Measurements from ENCODE around the gene PUS1.
"Not testable (repeated sequence)": the region's sequence is repeated elsewhere in the genome, so short reads cannot be mapped to it uniquely, and the experiment has no call there.

The PUS1 gene

GRCh38 chr12:131981388-131981787 lies 52.3 kb downstream of the PUS1 start:
- TF ChIP-seq CTCF (IDR thresholded peaks at IDR 0.05; ENCODE audit: low read depth, low read length): no peak
- no peak overlapping the region for H3K4me3 ChIP-seq (ENCODE audit: low read depth, low read length)

DNA sequence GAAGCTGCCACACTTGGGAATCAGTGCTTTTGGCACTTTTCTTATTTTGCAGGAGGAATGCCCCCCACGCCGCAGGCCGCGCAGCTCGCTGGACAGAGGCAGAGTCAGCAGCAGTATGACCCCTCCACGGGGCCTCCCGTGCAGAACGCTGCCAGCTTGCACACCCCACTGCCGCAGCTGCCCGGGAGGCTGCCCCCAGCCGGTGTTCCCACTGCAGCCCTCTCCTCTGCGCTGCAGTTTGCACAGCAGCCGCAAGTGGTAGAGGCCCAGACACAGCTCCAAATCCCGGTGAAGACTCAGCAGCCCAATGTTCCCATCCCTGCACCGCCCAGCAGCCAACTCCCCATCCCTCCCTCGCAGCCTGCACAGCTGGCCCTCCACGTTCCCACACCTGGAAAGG lies 53.0 kb downstream of the PUS1 start:
- no peak overlapping the region for H3K4me3 ChIP-seq (ENCODE audit: low read depth, low read length)
- TF ChIP-seq CTCF (IDR thresholded peaks at IDR 0.05; ENCODE audit: low read depth, low read length): no peak

- H3K4me3 ChIP-seq (ENCODE audit: low read depth, low read length): no peak overlapping the region
- TF ChIP-seq CTCF (IDR thresholded peaks at IDR 0.05; ENCODE audit: low read depth, low read length): no peak
Measured at GRCh38 chr12:131983026-131983425, 54.0 kb downstream of the PUS1 start.

GRCh38 chr12:131983554-131983953 lies 54.5 kb downstream of the PUS1 start:
- no peak for TF ChIP-seq CTCF (IDR thresholded peaks at IDR 0.05; ENCODE audit: low read depth, low read length)
- H3K4me3 ChIP-seq (ENCODE audit: low read depth, low read length): no peak overlapping the region

GRCh38 chr12:131984334-131984733 lies 55.3 kb downstream of the PUS1 start:
- no peak overlapping the region for H3K4me3 ChIP-seq (ENCODE audit: low read depth, low read length)
- no peak for TF ChIP-seq CTCF (IDR thresholded peaks at IDR 0.05; ENCODE audit: low read depth, low read length)

DNA sequence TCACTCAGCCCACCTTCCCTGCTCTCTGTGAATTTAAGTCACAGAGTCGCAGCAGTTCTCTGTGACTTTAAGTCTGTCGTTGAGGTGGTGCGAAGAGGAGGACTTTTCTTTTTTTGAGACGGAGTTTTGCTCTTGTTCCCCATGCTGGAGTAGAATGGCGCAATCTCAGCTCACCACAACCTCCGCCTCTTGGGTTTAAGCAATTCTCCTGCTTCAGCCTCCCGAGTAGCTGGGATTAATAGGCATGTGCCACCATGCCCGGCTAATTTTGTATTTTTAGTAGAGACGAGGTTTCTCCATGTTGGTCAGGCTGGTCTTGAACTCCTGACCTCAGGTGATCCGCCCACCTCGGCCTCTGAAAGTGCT lies 56.4 kb downstream of the PUS1 start:
- not testable (repeated sequence) for H3K4me3 ChIP-seq (ENCODE audit: low read depth, low read length)

DNA sequence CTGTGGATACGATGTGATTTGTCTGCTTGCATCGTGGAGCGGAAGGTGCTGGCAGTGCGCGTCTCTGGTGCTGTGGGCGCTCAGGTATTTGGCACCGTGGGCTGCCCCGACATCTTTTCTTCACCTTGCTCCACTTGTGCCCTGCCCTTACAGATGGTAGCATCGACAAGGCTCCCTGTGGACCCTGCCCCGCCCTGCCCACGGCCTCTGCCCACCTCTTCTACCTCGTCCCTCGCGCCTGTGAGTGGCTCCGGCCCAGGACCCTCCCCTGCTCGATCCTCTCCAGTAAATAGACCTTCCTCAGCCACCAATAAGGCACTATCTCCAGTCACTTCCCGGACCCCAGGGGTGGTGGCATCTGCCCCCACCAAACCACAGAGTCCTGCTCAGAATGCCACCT lies 57.3 kb downstream of the PUS1 start:
- no peak for TF ChIP-seq CTCF (IDR thresholded peaks at IDR 0.05; ENCODE audit: low read depth, low read length)

GRCh38 chr12:131986910-131987309 lies 57.8 kb downstream of the PUS1 start:
- no peak for TF ChIP-seq CTCF (IDR thresholded peaks at IDR 0.05; ENCODE audit: low read depth, low read length)
- no peak overlapping the region for H3K4me3 ChIP-seq (ENCODE audit: low read depth, low read length)

More for the DNA sequence above, 57.3 kb downstream of the PUS1 start:
- no peak overlapping the region for H3K4me3 ChIP-seq (ENCODE audit: low read depth, low read length)
